HEK293 (cell line): ENCODE data around the gene TBX10.

Experiments used
- CTCF ChIA-PET: fragments of 350-600 bp; formaldehyde crosslinking; extraction: SDS; loops from one replicate; lab custom pipeline; 2021; ENCODE audit warnings: antibody characterized with exemption; lab: Yijun Ruan, JAX
- POLR2A ChIA-PET: fragments of 300-600 bp; formaldehyde crosslinking; extraction: SDS; loops from one replicate; lab custom pipeline; 2020; ENCODE audit warnings: antibody characterized with exemption, inconsistent platforms; lab: Yijun Ruan, JAX
- H3K27ac ChIP-seq: fragments of 200-500 bp; sonication (Bioruptor generic); 2 replicates; pipeline ENCODE4 v1.5.1; 2014; ENCODE audit warnings: low read depth, low read length, control low read depth, inconsistent platforms; ENCODE audit errors: extremely low read depth
- H3K36me3 ChIP-seq, 2 experiments: fragments of 200-500 bp in 1 of 2; sonication (Bioruptor generic) in 1 of 2; 1 replicate in 1 of 2; 2 replicates in 1 of 2; pipeline ENCODE4 v1.5.1; 2014 to 2017; ENCODE audit warnings: inconsistent platforms in 2 of 2, low read length in 2 of 2; ENCODE audit not compliant: control insufficient read depth in 2 of 2, insufficient read depth in 1 of 2
- H3K4me1 ChIP-seq: fragments of 200-500 bp; sonication (Bioruptor generic); 2 replicates; pipeline ENCODE4 v1.5.1; 2014; ENCODE audit warnings: mild to moderate bottlenecking, low read length, inconsistent platforms; ENCODE audit not compliant: control insufficient read depth, insufficient read depth
- H3K4me3 ChIP-seq: 2 replicates; pipeline ENCODE4 v1.5.1; 2011; ENCODE audit warnings: low read depth, mild to moderate bottlenecking, control low read depth, low read length, moderate library complexity
- H3K9me3 ChIP-seq: fragments of 200-500 bp; sonication (Bioruptor generic); 2 replicates; pipeline ENCODE4 v1.5.1; 2014; ENCODE audit warnings: low read depth, low read length, inconsistent platforms; ENCODE audit not compliant: control insufficient read depth, insufficient read depth
- BCL11A ChIP-seq: fragments of 450-650 bp; formaldehyde crosslinking; IDR thresholded peaks from 2 replicates; pipeline ENCODE4 v1.5.1; 2016; ENCODE audit warnings: low read depth, missing biosample characterization, missing genetic modification characterization
- HIC1 ChIP-seq: fragments of 450-650 bp; formaldehyde crosslinking; IDR thresholded peaks from 2 replicates; pipeline ENCODE4 v1.5.1; 2016; ENCODE audit warnings: missing biosample characterization, missing genetic modification characterization
- KLF1 ChIP-seq: fragments of 450-650 bp; formaldehyde crosslinking; IDR thresholded peaks from 2 replicates; pipeline ENCODE4 v1.5.1; 2016; ENCODE audit warnings: missing biosample characterization, missing genetic modification characterization
- KLF7 ChIP-seq: fragments of 450-650 bp; formaldehyde crosslinking; IDR thresholded peaks from 2 replicates; pipeline ENCODE4 v1.5.1; 2016; ENCODE audit warnings: missing biosample characterization, missing genetic modification characterization, borderline replicate concordance
- MYNN ChIP-seq: fragments of 450-650 bp; formaldehyde crosslinking; IDR thresholded peaks from 2 replicates; pipeline ENCODE4 v1.5.1; 2016; ENCODE audit warnings: missing biosample characterization, missing genetic modification characterization, borderline replicate concordance
- OVOL3 ChIP-seq: fragments of 450-650 bp; formaldehyde crosslinking; IDR thresholded peaks from 2 replicates; pipeline ENCODE4 v1.5.1; 2016; ENCODE audit warnings: missing biosample characterization, missing genetic modification characterization
- ZBTB10 ChIP-seq: fragments of 450-650 bp; formaldehyde crosslinking; IDR thresholded peaks from 2 replicates; pipeline ENCODE4 v1.5.1; 2016; ENCODE audit warnings: missing biosample characterization, missing genetic modification characterization
- ZBTB26 ChIP-seq: fragments of 450-650 bp; formaldehyde crosslinking; optimal IDR thresholded peaks from 2 replicates; pipeline ENCODE3; 2016; ENCODE audit warnings: missing biosample characterization, mild to moderate bottlenecking, missing genetic modification characterization
- ZBTB48 ChIP-seq: fragments of 450-650 bp; formaldehyde crosslinking; IDR thresholded peaks from 2 replicates; pipeline ENCODE4 v1.5.1; 2016; ENCODE audit warnings: missing biosample characterization, missing genetic modification characterization
- ZFP69B ChIP-seq: fragments of 450-650 bp; formaldehyde crosslinking; IDR thresholded peaks from 2 replicates; pipeline ENCODE4 v1.5.1; 2016; ENCODE audit warnings: missing biosample characterization, missing genetic modification characterization
- ZNF223 ChIP-seq: fragments of 450-650 bp; formaldehyde crosslinking; IDR thresholded peaks from 2 replicates; pipeline ENCODE4 v1.5.1; 2016; ENCODE audit warnings: missing biosample characterization, missing genetic modification characterization
- ZNF366 ChIP-seq: fragments of 450-650 bp; formaldehyde crosslinking; conservative IDR thresholded peaks from 2 replicates; pipeline ENCODE4 v1.5.1; 2016; ENCODE audit warnings: missing biosample characterization, missing genetic modification characterization
- ZNF426 ChIP-seq: fragments of 450-650 bp; formaldehyde crosslinking; IDR thresholded peaks from 2 replicates; pipeline ENCODE4 v1.5.1; 2017; ENCODE audit warnings: missing biosample characterization, missing genetic modification characterization, mild to moderate bottlenecking, inconsistent platforms, moderate library complexity
- ZNF558 ChIP-seq: fragments of 450-650 bp; formaldehyde crosslinking; IDR thresholded peaks from 2 replicates; pipeline ENCODE4 v1.5.1; 2016; ENCODE audit warnings: missing biosample characterization, missing genetic modification characterization
- ZNF639 ChIP-seq: fragments of 450-650 bp; formaldehyde crosslinking; IDR thresholded peaks from 2 replicates; pipeline ENCODE4 v1.5.1; 2016; ENCODE audit warnings: missing biosample characterization, missing genetic modification characterization
- ZNF645 ChIP-seq: fragments of 450-650 bp; formaldehyde crosslinking; IDR thresholded peaks from 2 replicates; pipeline ENCODE4; 2016; ENCODE audit warnings: missing biosample characterization, missing genetic modification characterization
- ZNF768 ChIP-seq: fragments of 450-650 bp; formaldehyde crosslinking; IDR thresholded peaks from 2 replicates; pipeline ENCODE4 v1.5.1; 2018; ENCODE audit warnings: missing biosample characterization, mild to moderate bottlenecking, missing genetic modification characterization
- ZNF777 ChIP-seq: fragments of 450-650 bp; formaldehyde crosslinking; IDR thresholded peaks from 2 replicates; pipeline ENCODE4 v1.5.1; 2017; ENCODE audit warnings: missing biosample characterization, missing genetic modification characterization, borderline replicate concordance
- ZNF785 ChIP-seq: fragments of 450-650 bp; formaldehyde crosslinking; IDR thresholded peaks from 2 replicates; pipeline ENCODE4 v1.5.1; 2016; ENCODE audit warnings: missing biosample characterization, missing genetic modification characterization
- ZXDB ChIP-seq: fragments of 450-650 bp; formaldehyde crosslinking; IDR thresholded peaks from 2 replicates; pipeline ENCODE4 v1.5.1; 2016; ENCODE audit warnings: missing biosample characterization, missing genetic modification characterization

TBX10 gene

GRCh38 chr11:67631853-67632174 is 7.7 kb downstream of the TBX10 start:
- Histone ChIP-seq H3K4me3 (no peak overlapping the region), H3K4me1 (no peaks in the 10 kb centered on the region), H3K9me3 (no peaks in the 10 kb centered on the region), H3K36me3 (no peaks in the 10 kb centered on the region), H3K27ac (no peak overlapping the region)
- ChIA-PET CTCF (interaction anchor here (0.5 to 1.2 kb wide), 6 partner anchors 18 to 201 kb away, joined by 3 to 7 read pairs (median 4); no protein-coding TSS in a partner anchor), POLR2A (no interaction called here)
- no peak for TF ChIP-seq ZNF366 (tag by site-specific recombination)
- TF ChIP-seq ZBTB48 (tag by site-specific recombination) = no peak
- no peak for TF ChIP-seq ZXDB (tag by site-specific recombination)

GRCh38 chr11:67631411-67631810 is 8.2 kb downstream of the TBX10 start:
- ChIA-PET CTCF (interaction anchor here (0.6 to 1.2 kb wide), 5 partner anchors 17 to 202 kb away, joined by 3 to 7 read pairs (median 3); no protein-coding TSS in a partner anchor), POLR2A (no interaction called here)
- no peak overlapping the region for H3K27ac ChIP-seq
- no peaks in the 10 kb centered on the region for H3K9me3 ChIP-seq
- TF ChIP-seq OVOL3 (tag by site-specific recombination) = no peak
- no peak for TF ChIP-seq ZNF223
- no peak for TF ChIP-seq ZNF785 (tag by site-specific recombination)
- TF ChIP-seq ZNF639 (tag by site-specific recombination) = no peak
- TF ChIP-seq ZNF426 (tag by site-specific recombination) = no peak
- TF ChIP-seq ZBTB48 (tag by site-specific recombination) = no peak
- no peak for TF ChIP-seq ZNF777 (tag by site-specific recombination)
- TF ChIP-seq HIC1 = no peak
- TF ChIP-seq ZBTB26 = no peak
- no peak for TF ChIP-seq KLF1
- TF ChIP-seq KLF7 (tag by site-specific recombination) = no peak
- TF ChIP-seq MYNN (tag by site-specific recombination) = no peak
- H3K4me3 ChIP-seq = no peak overlapping the region
- H3K36me3 ChIP-seq = no peaks in the 10 kb centered on the region
- H3K4me1 ChIP-seq = no peaks in the 10 kb centered on the region

GRCh38 chr11:67630943-67631331 is 8.6 kb downstream of the TBX10 start:
- no peaks in the 10 kb centered on the region for H3K36me3 ChIP-seq
- peak overlapping the region; percentile 70 for H3K4me3 ChIP-seq
- 0 out of 2 replicates have a peak, but pooled peaks have one; percentile 4 for TF ChIP-seq ZFP69B (tag by site-specific recombination)
- no peak for TF ChIP-seq ZNF558
- 0 out of 2 replicates have a peak, but pooled peaks have one; percentile 3 for TF ChIP-seq BCL11A (tag by site-specific recombination)
- TF ChIP-seq ZNF768 (tag by site-specific recombination) = peak; percentile 62; the same call in 1 of the 2 replicates
- TF ChIP-seq ZBTB10 = no peak
- no peak for TF ChIP-seq ZNF645 (tag by site-specific recombination)
- H3K27ac ChIP-seq = no peak overlapping the region
- H3K4me1 ChIP-seq = no peaks in the 10 kb centered on the region
- ChIA-PET CTCF (interaction anchor here (0.6 to 2.8 kb wide), 13 partner anchors 8 to 600 kb away, joined by 3 to 22 read pairs (median 4); partner anchors contain the start of gene TBX10), POLR2A (interaction anchor here (0.7 to 1.1 kb wide), 3 partner anchors 17 to 257 kb away, joined by 3 to 9 read pairs (median 6); no protein-coding TSS in a partner anchor)
- H3K9me3 ChIP-seq = no peaks in the 10 kb centered on the region
